HepG2 (cell line): Measurements from ENCODE around the gene SLC2A13.

ENCODE experiments used
- BRF2 ChIP-seq: sonication (generic); formaldehyde crosslinking; IDR thresholded peaks from 2 replicates; pipeline ENCODE4 v1.8.1; 2022; ENCODE audit warnings: mild to moderate bottlenecking, missing genetic modification reagents
- FOSL1 ChIP-seq: sonication (generic); formaldehyde crosslinking; IDR thresholded peaks from 2 replicates; pipeline ENCODE4 v1.9.0; 2021; ENCODE audit warnings: missing genetic modification reagents, borderline replicate concordance
- HDAC2 ChIP-seq: sonication (generic); formaldehyde crosslinking; IDR thresholded peaks from 2 replicates; pipeline ENCODE4 v1.4.0; 2020; ENCODE audit warnings: missing genetic modification reagents
- ZBTB1 ChIP-seq: sonication (generic); formaldehyde crosslinking; IDR thresholded peaks from 2 replicates; pipeline ENCODE4 v1.4.0; 2020; ENCODE audit warnings: missing genetic modification reagents, borderline replicate concordance

GRCh38 chr12:40044396-40044795 is 61.5 kb downstream of the SLC2A13 start:
- TF ChIP-seq BRF2: no peak
- TF ChIP-seq FOSL1 (CRISPR knock-in tag): no peak
- TF ChIP-seq ZBTB1 (CRISPR knock-in tag): no peak
- no peak for TF ChIP-seq HDAC2 (CRISPR knock-in tag)
